Neural cell (in vitro differentiated cells): ENCODE data around the gene MAST4. TPM values are rescaled to one million over a fixed set of nuclear protein-coding genes. Genes with fewer than 3 reads are reported as not detected.

Experiments
- H2AFZ ChIP-seq: fragments of 200-600, 300-800 bp; sonication (generic), shearing (Covaris generic); 2 replicates; pipeline ENCODE4 v1.6.0; 2014; ENCODE audit warnings: low read depth, mild to moderate bottlenecking, antibody characterized with exemption, low read length, moderate library complexity
- H3F3A ChIP-seq: fragments of 200-600 bp; shearing (Covaris generic); 2 replicates; pipeline ENCODE4 v1.6.1; 2016; ENCODE audit warnings: mild to moderate bottlenecking, moderate library complexity, mixed read lengths, antibody characterized with exemption, low read length; ENCODE audit not compliant: insufficient read depth, poor library complexity, severe bottlenecking
- H3K27ac ChIP-seq: fragments of 200-600, 300-800 bp; sonication (generic), shearing (Covaris generic); 2 replicates; pipeline ENCODE4 v1.5.1; 2014; ENCODE audit warnings: mild to moderate bottlenecking, low read length, moderate library complexity
- H3K27me3 ChIP-seq: fragments of 300-800, 200-600 bp; sonication (generic), shearing (Covaris generic); 2 replicates; pipeline ENCODE4 v1.6.0; 2014; ENCODE audit warnings: mild to moderate bottlenecking, low read depth, low read length, moderate library complexity; ENCODE audit not compliant: insufficient read depth
- H3K36me3 ChIP-seq: fragments of 300-800, 200-600 bp; sonication (generic), shearing (Covaris generic); 2 replicates; pipeline ENCODE4 v1.5.1; 2014; ENCODE audit warnings: mild to moderate bottlenecking, antibody characterized with exemption, low read length, moderate library complexity; ENCODE audit not compliant: insufficient read depth
- H3K4me2 ChIP-seq: fragments of 300-800, 200-600 bp; sonication (generic), shearing (Covaris generic); 2 replicates; pipeline ENCODE4 v1.6.0; 2014; ENCODE audit warnings: mild to moderate bottlenecking, low read length
- H3K4me3 ChIP-seq: fragments of 300-800, 200-600 bp; sonication (generic), shearing (Covaris generic); 2 replicates; pipeline ENCODE4 v1.5.1; 2014; ENCODE audit warnings: mild to moderate bottlenecking, low read length, moderate library complexity
- H3K79me2 ChIP-seq: fragments of 200-600 bp; shearing (Covaris generic); replicated peaks from 2 replicates; pipeline ENCODE4 v1.6.0; 2014; ENCODE audit warnings: mild to moderate bottlenecking, low read length, moderate library complexity; ENCODE audit not compliant: insufficient read depth
- H3K9ac ChIP-seq: fragments of 300-800, 200-600 bp; sonication (generic), shearing (Covaris generic); 2 replicates; pipeline ENCODE4 v1.6.1; 2016; ENCODE audit warnings: mild to moderate bottlenecking, low read length, mixed read lengths
- H3K9me2 ChIP-seq: fragments of 200-600 bp; shearing (Covaris generic); 2 replicates; pipeline ENCODE4 v1.6.1; 2016; ENCODE audit warnings: mild to moderate bottlenecking, low read length, mixed read lengths; ENCODE audit not compliant: insufficient read depth
- H3K9me3 ChIP-seq: fragments of 200-600, 300-800 bp; sonication (generic), shearing (Covaris generic); 2 replicates; pipeline ENCODE4 v1.6.1; 2016; ENCODE audit warnings: mild to moderate bottlenecking, mixed run types, low read length, moderate library complexity, mixed read lengths
- H4K20me1 ChIP-seq: fragments of 200-600 bp; shearing (Covaris generic); 2 replicates; pipeline ENCODE4 v1.6.1; 2016; ENCODE audit warnings: mild to moderate bottlenecking, mixed run types; ENCODE audit not compliant: insufficient read depth
- EP300 ChIP-seq: fragments of 450-650 bp; conservative IDR thresholded peaks from 2 replicates; pipeline ENCODE4 v1.6.1; 2014; ENCODE audit warnings: antibody characterized with exemption, mild to moderate bottlenecking, moderate library complexity; ENCODE audit not compliant: poor library complexity, severe bottlenecking
- EZH2 ChIP-seq: fragments of 200-600, 300-800 bp; shearing (Covaris generic), sonication (generic); IDR thresholded peaks from 2 replicates; pipeline ENCODE4 v1.6.1; 2014; ENCODE audit warnings: antibody characterized with exemption, low read length, borderline replicate concordance, mild to moderate bottlenecking; ENCODE audit not compliant: insufficient read depth, poor library complexity, severe bottlenecking
- MXI1 ChIP-seq: fragments of 450-650 bp; conservative IDR thresholded peaks from 2 replicates; pipeline ENCODE4 v1.6.1; 2014; ENCODE audit warnings: antibody characterized with exemption, mild to moderate bottlenecking; ENCODE audit not compliant: poor library complexity, severe bottlenecking
- POLR2AphosphoS5 ChIP-seq: IDR thresholded peaks from 2 replicates; pipeline ENCODE4 v1.6.1; 2012
- RAD21 ChIP-seq: fragments of 450-650 bp; conservative IDR thresholded peaks from 2 replicates; pipeline ENCODE4 v1.6.1; 2014; ENCODE audit warnings: antibody characterized with exemption, mild to moderate bottlenecking, moderate library complexity
- SMC3 ChIP-seq: fragments of 450-650 bp; conservative IDR thresholded peaks from 2 replicates; pipeline ENCODE4 v1.6.1; 2014; ENCODE audit warnings: antibody characterized with exemption, mild to moderate bottlenecking, moderate library complexity; ENCODE audit not compliant: poor library complexity
- TAF1 ChIP-seq: IDR thresholded peaks from 2 replicates; pipeline ENCODE4 v1.6.1; 2012; ENCODE audit warnings: low read depth
- polyA plus RNA-seq: library from polyadenylated mRNA; depleted of rRNA; stranded (reverse); fragments of >200 nt; gene quantifications from 2 replicates; pipeline ENCODE4 v1.2.3, GENCODE V29; 2014
- TF ChIP-seq, protein P1 (sequence below): IDR thresholded peaks from 2 replicates; pipeline ENCODE4 v1.6.1; 2012; ENCODE audit warnings: borderline replicate concordance
- TF ChIP-seq, protein P2 (sequence below): fragments of 450-650 bp; IDR thresholded peaks from 2 replicates; pipeline ENCODE4 v1.5.1; 2014; ENCODE audit warnings: antibody characterized with exemption, mild to moderate bottlenecking, moderate library complexity; ENCODE audit not compliant: poor library complexity, severe bottlenecking

The MAST4 gene
- polyA plus RNA-seq, 1 donor from 2014 or later, result 2.3 TPM

DNA sequence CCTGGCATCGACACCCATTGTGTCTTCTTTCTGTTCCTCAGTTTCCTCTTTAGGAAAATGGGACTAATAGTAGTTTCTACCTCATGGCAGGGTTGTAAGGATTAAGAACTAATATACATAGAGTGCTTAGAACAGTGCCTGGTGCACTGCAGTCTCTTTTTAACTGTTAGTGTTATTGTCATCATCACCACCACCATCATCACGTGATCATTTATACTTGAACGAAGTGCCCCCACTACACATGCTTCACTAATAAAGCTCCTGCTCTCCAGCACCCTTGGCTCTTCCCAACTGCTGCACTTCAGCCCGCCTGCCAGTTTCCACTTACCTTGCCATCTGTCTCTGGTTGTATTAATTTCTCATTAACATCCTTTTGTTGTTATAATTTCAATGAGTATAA, 35.8 kb upstream of the MAST4 start:
- Histone ChIP-seq H3F3A (no peaks in the 10 kb centered on the region), H3K9ac (no peak overlapping the region), H2AFZ (no peak overlapping the region), H3K4me2 (no peak overlapping the region), H3K27ac (no peak overlapping the region), H3K27me3 (no peaks in the 10 kb centered on the region), H3K36me3 (no peaks in the 10 kb centered on the region), H3K79me2 (no peaks in the 10 kb centered on the region), H4K20me1 (no peaks in the 10 kb centered on the region), H3K9me3 (peaks cover 6% of the 10 kb centered on the region), H3K4me3 (no peak overlapping the region), H3K9me2 (no peaks in the 10 kb centered on the region)
- TF ChIP-seq, protein P1, sequence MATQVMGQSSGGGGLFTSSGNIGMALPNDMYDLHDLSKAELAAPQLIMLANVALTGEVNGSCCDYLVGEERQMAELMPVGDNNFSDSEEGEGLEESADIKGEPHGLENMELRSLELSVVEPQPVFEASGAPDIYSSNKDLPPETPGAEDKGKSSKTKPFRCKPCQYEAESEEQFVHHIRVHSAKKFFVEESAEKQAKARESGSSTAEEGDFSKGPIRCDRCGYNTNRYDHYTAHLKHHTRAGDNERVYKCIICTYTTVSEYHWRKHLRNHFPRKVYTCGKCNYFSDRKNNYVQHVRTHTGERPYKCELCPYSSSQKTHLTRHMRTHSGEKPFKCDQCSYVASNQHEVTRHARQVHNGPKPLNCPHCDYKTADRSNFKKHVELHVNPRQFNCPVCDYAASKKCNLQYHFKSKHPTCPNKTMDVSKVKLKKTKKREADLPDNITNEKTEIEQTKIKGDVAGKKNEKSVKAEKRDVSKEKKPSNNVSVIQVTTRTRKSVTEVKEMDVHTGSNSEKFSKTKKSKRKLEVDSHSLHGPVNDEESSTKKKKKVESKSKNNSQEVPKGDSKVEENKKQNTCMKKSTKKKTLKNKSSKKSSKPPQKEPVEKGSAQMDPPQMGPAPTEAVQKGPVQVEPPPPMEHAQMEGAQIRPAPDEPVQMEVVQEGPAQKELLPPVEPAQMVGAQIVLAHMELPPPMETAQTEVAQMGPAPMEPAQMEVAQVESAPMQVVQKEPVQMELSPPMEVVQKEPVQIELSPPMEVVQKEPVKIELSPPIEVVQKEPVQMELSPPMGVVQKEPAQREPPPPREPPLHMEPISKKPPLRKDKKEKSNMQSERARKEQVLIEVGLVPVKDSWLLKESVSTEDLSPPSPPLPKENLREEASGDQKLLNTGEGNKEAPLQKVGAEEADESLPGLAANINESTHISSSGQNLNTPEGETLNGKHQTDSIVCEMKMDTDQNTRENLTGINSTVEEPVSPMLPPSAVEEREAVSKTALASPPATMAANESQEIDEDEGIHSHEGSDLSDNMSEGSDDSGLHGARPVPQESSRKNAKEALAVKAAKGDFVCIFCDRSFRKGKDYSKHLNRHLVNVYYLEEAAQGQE, result no peak

DNA sequence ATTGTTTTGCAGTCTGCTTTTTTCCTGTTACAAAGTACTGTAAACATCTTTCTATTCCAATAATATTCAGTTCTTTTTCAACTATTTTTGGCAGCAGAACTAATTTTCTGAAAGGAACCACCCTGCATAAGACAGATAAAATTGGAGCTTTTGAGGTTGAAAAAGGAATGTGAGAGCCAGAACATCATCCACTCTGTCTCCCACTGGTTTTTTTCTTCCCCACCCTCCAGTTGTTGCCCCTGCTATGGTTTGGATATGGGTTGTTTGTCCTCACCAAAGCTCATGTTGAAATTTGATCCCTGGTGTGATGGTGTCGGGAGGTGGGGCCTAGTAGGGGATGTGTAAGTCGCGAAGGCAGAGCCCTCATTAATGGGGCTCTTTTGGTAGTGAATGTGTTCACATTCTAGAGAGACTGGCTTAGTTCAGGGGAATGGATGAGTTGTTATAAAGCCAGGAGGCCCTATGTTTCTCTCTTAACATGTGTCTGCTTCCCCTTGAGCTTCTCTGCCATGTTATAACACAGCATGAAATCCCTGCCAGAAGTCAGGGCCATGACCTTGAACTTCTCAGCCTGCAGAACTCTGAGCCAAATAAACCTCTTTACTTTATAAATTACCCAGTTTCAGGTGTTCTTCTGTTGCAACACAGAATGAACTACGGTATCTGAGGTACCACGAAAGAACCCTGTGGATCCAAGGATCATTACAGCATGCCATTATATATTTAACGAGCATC, 34.8 kb upstream of the MAST4 start:
- no peaks in the 10 kb centered on the region for H3K27me3 ChIP-seq
- no peak overlapping the region for H2AFZ ChIP-seq
- H3K9me2 ChIP-seq, result no peaks in the 10 kb centered on the region
- TF ChIP-seq TAF1, result no peak
- no peak for TF ChIP-seq RAD21
- TF ChIP-seq POLR2AphosphoS5, result no peak
- TF ChIP-seq, protein P1, result no peak
- no peak for TF ChIP-seq SMC3
- TF ChIP-seq, protein P2, sequence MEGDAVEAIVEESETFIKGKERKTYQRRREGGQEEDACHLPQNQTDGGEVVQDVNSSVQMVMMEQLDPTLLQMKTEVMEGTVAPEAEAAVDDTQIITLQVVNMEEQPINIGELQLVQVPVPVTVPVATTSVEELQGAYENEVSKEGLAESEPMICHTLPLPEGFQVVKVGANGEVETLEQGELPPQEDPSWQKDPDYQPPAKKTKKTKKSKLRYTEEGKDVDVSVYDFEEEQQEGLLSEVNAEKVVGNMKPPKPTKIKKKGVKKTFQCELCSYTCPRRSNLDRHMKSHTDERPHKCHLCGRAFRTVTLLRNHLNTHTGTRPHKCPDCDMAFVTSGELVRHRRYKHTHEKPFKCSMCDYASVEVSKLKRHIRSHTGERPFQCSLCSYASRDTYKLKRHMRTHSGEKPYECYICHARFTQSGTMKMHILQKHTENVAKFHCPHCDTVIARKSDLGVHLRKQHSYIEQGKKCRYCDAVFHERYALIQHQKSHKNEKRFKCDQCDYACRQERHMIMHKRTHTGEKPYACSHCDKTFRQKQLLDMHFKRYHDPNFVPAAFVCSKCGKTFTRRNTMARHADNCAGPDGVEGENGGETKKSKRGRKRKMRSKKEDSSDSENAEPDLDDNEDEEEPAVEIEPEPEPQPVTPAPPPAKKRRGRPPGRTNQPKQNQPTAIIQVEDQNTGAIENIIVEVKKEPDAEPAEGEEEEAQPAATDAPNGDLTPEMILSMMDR, result no peak
- TF ChIP-seq EZH2, result no peak
- TF ChIP-seq MXI1, result no peak
- no peak for TF ChIP-seq EP300
- H3K36me3 ChIP-seq, result no peaks in the 10 kb centered on the region
- H3K4me3 ChIP-seq, result no peak overlapping the region
- no peaks in the 10 kb centered on the region for H3F3A ChIP-seq
- H3K9ac ChIP-seq, result no peak overlapping the region
- no peaks in the 10 kb centered on the region for H3K79me2 ChIP-seq
- H3K9me3 ChIP-seq, result peaks cover 6% of the 10 kb centered on the region
- H3K27ac ChIP-seq, result no peak overlapping the region
- H4K20me1 ChIP-seq, result no peaks in the 10 kb centered on the region
- no peak overlapping the region for H3K4me2 ChIP-seq
